ENCODE results near the gene LRRC23.
"Not testable (repeated sequence)": the region's sequence is repeated elsewhere in the genome, so short reads cannot be mapped to it uniquely, and the experiment has no call there.

Gene LRRC23

DNA sequence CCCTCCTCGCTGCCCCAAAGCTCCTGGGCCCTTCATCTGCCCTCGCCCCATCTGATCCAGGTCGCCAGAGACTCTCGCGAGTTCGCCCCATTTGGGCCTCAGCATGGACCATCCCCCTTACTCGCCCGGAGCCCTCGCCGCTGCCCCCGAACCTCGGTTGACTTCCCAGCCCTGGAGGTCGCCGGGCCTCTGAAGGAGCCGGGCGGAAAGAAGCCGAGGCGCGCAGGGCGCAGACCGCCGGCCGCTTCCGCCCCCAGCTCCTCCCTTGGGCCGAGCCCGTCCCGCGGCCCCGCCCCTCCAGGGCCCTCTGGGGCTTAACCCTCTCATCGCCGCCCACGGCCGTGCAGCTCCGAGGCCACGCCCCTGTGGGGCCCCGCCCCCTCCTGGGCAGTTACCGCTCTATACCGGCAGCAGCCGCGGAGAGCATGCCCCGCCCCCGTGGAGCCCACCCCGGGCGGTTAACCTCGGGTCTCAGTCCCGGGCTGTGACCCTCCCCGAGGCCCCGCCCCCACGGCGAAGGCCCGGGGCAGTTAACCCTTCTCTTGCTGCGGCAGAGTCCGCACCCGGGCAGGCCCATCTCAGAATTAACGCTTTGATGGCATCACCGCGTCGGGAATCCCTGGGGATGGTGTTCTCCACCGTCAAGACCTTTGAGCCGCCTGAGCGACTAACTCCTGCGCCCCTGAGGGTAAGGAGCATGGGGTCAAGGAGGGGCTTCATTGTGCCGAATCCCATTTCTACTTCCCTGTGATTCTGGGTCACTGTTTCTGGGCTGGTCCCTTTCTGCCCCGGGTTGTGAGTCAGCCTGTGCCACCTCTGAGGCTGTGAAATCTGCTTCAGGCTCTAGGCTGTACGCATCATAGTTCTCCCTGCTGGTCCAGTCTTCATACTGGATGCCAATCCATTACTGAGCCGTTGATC, 31.3 kb upstream of the LRRC23 start, which contains the start of gene SPSB2:
SPSB2 (minus strand) TSS at position 210 of the 921 bp plus-strand sequence. CDS start 402 bp downstream, outside the sequence.
- H3F3A ChIP-seq (ENCODE audit: insufficient read depth, low read length) = peaks cover 10% of the 10 kb centered on the region; the same call in 1 of the 2 replicates
- H3K9ac ChIP-seq (ENCODE audit: low read length) = peak within 1 kb of the TSS; percentile 88
- H3K4me1 ChIP-seq (ENCODE audit: insufficient read depth, low read length, severe bottlenecking) = peaks cover 51% of the 10 kb centered on the region
- peaks cover 68% of the 10 kb centered on the region for H3K36me3 ChIP-seq (ENCODE audit: insufficient read depth, low read length)
- H3K9me2 ChIP-seq (ENCODE audit: low read depth, low read length) = no peaks in the 10 kb centered on the region
- peaks cover 2% of the 10 kb centered on the region; the same call in 1 of the 2 replicates for H4K20me1 ChIP-seq (ENCODE audit: insufficient read depth, low read length)
- H3K27ac ChIP-seq (ENCODE audit: low read depth, low read length, poor library complexity, severe bottlenecking) = peak within 1 kb of the TSS; percentile 78
- no peaks in the 10 kb centered on the region for H3K9me3 ChIP-seq (ENCODE audit: low read length)
- peak within 1 kb of the TSS; percentile 93 for H3K4me2 ChIP-seq (ENCODE audit: low read length)
- H3K79me2 ChIP-seq (ENCODE audit: insufficient read depth, low read length) = peaks cover 3% of the 10 kb centered on the region
- H3K27me3 ChIP-seq (ENCODE audit: insufficient read depth, low read length) = no peaks in the 10 kb centered on the region
- H3K4me3 ChIP-seq (ENCODE audit: low read depth, low read length, poor library complexity, severe bottlenecking) = peak within 1 kb of the TSS; percentile 83
- no peak for TF ChIP-seq EZH2 (IDR thresholded peaks at IDR 0.05; ENCODE audit: borderline replicate concordance, low read length)
- TF ChIP-seq, protein P1, sequence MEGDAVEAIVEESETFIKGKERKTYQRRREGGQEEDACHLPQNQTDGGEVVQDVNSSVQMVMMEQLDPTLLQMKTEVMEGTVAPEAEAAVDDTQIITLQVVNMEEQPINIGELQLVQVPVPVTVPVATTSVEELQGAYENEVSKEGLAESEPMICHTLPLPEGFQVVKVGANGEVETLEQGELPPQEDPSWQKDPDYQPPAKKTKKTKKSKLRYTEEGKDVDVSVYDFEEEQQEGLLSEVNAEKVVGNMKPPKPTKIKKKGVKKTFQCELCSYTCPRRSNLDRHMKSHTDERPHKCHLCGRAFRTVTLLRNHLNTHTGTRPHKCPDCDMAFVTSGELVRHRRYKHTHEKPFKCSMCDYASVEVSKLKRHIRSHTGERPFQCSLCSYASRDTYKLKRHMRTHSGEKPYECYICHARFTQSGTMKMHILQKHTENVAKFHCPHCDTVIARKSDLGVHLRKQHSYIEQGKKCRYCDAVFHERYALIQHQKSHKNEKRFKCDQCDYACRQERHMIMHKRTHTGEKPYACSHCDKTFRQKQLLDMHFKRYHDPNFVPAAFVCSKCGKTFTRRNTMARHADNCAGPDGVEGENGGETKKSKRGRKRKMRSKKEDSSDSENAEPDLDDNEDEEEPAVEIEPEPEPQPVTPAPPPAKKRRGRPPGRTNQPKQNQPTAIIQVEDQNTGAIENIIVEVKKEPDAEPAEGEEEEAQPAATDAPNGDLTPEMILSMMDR (IDR thresholded peaks at IDR 0.05; ENCODE audit: low read length) = no peak
- no peak within 1 kb of the TSS for H2AFZ ChIP-seq (ENCODE audit: low read length)

DNA sequence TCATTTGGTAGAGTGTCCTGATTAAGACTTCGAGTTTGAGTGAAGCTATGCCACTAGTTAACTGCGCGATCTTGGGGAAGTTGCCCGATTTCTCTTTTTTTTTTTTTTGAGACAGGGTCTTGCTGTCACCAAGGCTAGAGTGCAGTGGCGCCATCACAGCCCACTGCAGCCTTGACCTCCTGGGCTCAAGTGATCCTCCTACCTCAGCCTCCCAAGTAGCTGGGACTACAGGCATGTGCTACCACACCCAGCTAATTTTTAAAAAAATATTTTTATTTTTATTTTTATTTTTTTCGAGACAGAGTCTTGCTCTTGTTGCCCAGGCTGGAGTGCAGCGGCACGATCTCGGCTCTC, 30.6 kb upstream of the LRRC23 start:
- Histone ChIP-seq H3K4me2 (ENCODE audit: low read length) (peak overlapping the region; percentile 93), H3K27ac (ENCODE audit: low read depth, low read length, poor library complexity, severe bottlenecking) (peak overlapping the region; percentile 60), H3K9ac (ENCODE audit: low read length) (peak overlapping the region; percentile 65), H3K36me3 (ENCODE audit: insufficient read depth, low read length) (peaks cover 61% of the 10 kb centered on the region), H3K4me3 (ENCODE audit: low read depth, low read length, poor library complexity, severe bottlenecking) (peak overlapping the region; percentile 83), H3K4me1 (ENCODE audit: insufficient read depth, low read length, severe bottlenecking) (peaks cover 45% of the 10 kb centered on the region)
- not testable (repeated sequence) for H3K79me2 ChIP-seq (ENCODE audit: insufficient read depth, low read length); H3K27me3 ChIP-seq (ENCODE audit: insufficient read depth, low read length); H3K9me3 ChIP-seq (ENCODE audit: low read length); H3F3A ChIP-seq (ENCODE audit: insufficient read depth, low read length); H4K20me1 ChIP-seq (ENCODE audit: insufficient read depth, low read length); H2AFZ ChIP-seq (ENCODE audit: low read length); H3K9me2 ChIP-seq (ENCODE audit: low read depth, low read length)

DNA sequence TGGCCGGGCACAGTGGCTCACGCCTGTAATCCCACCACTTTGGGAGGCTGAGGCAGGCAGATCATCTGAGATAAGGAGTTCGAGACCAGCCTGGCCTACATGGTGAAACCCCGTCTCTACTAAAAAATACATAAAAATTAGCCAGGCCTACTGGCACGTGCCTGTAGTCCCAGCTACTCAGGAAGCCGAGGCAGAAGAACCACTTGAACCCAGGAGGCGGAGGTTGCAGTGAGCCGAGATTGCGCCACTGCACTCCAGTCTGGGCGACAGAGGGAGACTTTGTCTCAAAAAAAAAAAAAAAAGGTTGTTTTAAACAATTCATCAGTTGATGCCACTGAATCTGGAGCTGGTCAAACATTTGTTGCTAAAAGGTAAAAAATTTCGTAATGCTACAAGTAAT, 24.8 kb upstream of the LRRC23 start:
- H3K36me3 ChIP-seq (ENCODE audit: insufficient read depth, low read length) = peaks cover 33% of the 10 kb centered on the region
- H3K4me2 ChIP-seq (ENCODE audit: low read length); H3K27ac ChIP-seq (ENCODE audit: low read depth, low read length, poor library complexity, severe bottlenecking); H3F3A ChIP-seq (ENCODE audit: insufficient read depth, low read length); H2AFZ ChIP-seq (ENCODE audit: low read length); H3K79me2 ChIP-seq (ENCODE audit: insufficient read depth, low read length); H3K4me1 ChIP-seq (ENCODE audit: insufficient read depth, low read length, severe bottlenecking); H3K9me3 ChIP-seq (ENCODE audit: low read length); H3K4me3 ChIP-seq (ENCODE audit: low read depth, low read length, poor library complexity, severe bottlenecking); H4K20me1 ChIP-seq (ENCODE audit: insufficient read depth, low read length); H3K27me3 ChIP-seq (ENCODE audit: insufficient read depth, low read length); H3K9ac ChIP-seq (ENCODE audit: low read length); H3K9me2 ChIP-seq (ENCODE audit: low read depth, low read length): not testable (repeated sequence)

DNA sequence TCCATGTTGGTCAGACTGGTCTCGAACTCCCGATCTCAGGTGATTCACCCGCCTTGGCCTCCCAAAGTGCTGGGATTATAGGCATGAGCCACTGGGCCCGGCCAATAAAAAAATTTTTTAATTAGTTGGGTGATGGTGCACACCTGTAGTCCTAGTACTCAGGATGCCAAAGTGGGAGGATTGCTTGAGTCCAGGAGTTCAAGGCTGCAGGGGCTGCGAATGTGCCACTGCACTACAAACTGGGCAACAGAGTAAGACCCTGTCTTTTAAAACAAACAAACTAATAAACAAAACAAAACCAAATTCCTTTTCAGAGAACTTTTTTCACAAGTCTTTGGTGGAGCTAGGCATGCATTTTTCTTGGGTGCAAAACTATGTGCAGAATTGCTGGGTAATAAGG, 21.4 kb upstream of the LRRC23 start:
- TF ChIP-seq EZH2 (IDR thresholded peaks at IDR 0.05; ENCODE audit: borderline replicate concordance, low read length) = no peak
- TF ChIP-seq, protein P1 (IDR thresholded peaks at IDR 0.05; ENCODE audit: low read length) = no peak
- no peaks in the 10 kb centered on the region for H3K9me2 ChIP-seq (ENCODE audit: low read depth, low read length)
- H3K9me3 ChIP-seq (ENCODE audit: low read length) = no peaks in the 10 kb centered on the region
- H3K4me1 ChIP-seq (ENCODE audit: insufficient read depth, low read length, severe bottlenecking) = no peaks in the 10 kb centered on the region
- no peaks in the 10 kb centered on the region for H3K79me2 ChIP-seq (ENCODE audit: insufficient read depth, low read length)
- H3K27ac ChIP-seq (ENCODE audit: low read depth, low read length, poor library complexity, severe bottlenecking) = no peak overlapping the region
- H3K9ac ChIP-seq (ENCODE audit: low read length) = no peak overlapping the region
- H3F3A ChIP-seq (ENCODE audit: insufficient read depth, low read length) = no peaks in the 10 kb centered on the region
- no peak overlapping the region for H3K4me3 ChIP-seq (ENCODE audit: low read depth, low read length, poor library complexity, severe bottlenecking)
- no peaks in the 10 kb centered on the region for H4K20me1 ChIP-seq (ENCODE audit: insufficient read depth, low read length)
- H2AFZ ChIP-seq (ENCODE audit: low read length) = no peak overlapping the region
- H3K4me2 ChIP-seq (ENCODE audit: low read length) = no peak overlapping the region
- H3K27me3 ChIP-seq (ENCODE audit: insufficient read depth, low read length) = no peaks in the 10 kb centered on the region
- peaks cover 17% of the 10 kb centered on the region for H3K36me3 ChIP-seq (ENCODE audit: insufficient read depth, low read length)
